B cell (primary cell): ENCODE data around the gene KCNE1. TPM values are rescaled to one million over a fixed set of nuclear protein-coding genes. Genes with fewer than 3 reads are reported as not detected.

Experiments used
- ATAC-seq: fragments of 200-7000 bp; cut with Tn5 transposase; one replicate; pipeline ENCODE4 v1.10.0; 2021; ENCODE audit warnings: low read depth, mild to moderate bottlenecking, moderate number of reproducible peaks, moderate library complexity
- CTCF ChIA-PET: fragments of 350-600 bp; sonication (Branson Sonifier 250); formaldehyde crosslinking; loops from one replicate; lab custom pipeline; 2021; ENCODE audit warnings: antibody characterized with exemption, inconsistent platforms; lab: Charles Lee
- POLR2A ChIA-PET: fragments of 350-600 bp; sonication (Branson Sonifier 250); formaldehyde crosslinking; loops from one replicate; lab custom pipeline; 2021; ENCODE audit warnings: antibody characterized with exemption; lab: Charles Lee
- DNase-seq: peaks from one replicate; pipeline ENCODE4 v3.0.0; 2013
- H2AFZ ChIP-seq: 2 replicates; pipeline ENCODE4 v1.6.1; 2012; ENCODE audit warnings: mild to moderate bottlenecking, low read depth, low read length; ENCODE audit not compliant: insufficient read depth, poor library complexity, severe bottlenecking
- H3K27ac ChIP-seq, 2 donors: 1 replicate in 1 of 2; 2 replicates in 1 of 2; pipeline ENCODE4 v1.5.1; 2012 to 2013; ENCODE audit warnings: low read length in 2 of 2, mild to moderate bottlenecking in 2 of 2, moderate library complexity in 1 of 2
- H3K27me3 ChIP-seq, 4 experiments: fragments of 200-600 bp in 1 of 4; sonication (generic) in 1 of 4; replicated peaks in 1 of 4; 1 replicate in 2 of 4; 2 replicates in 2 of 4; pipeline versions ENCODE4 v1.6.1 to v1.7.0; 2013 to 2016; ENCODE audit warnings: low read length in 3 of 4, mild to moderate bottlenecking in 2 of 4, mixed read lengths in 1 of 4, moderate library complexity in 1 of 4; ENCODE audit not compliant: insufficient read depth in 4 of 4, control insufficient read depth in 3 of 4; ENCODE audit errors: control extremely low read depth in 1 of 4
- H3K36me3 ChIP-seq, 2 experiments: replicated peaks in 1 of 2; 1 replicate in 1 of 2; 2 replicates in 1 of 2; pipeline versions ENCODE4 v1.6.1 to v1.7.1; 2013; ENCODE audit warnings: low read length in 1 of 2; ENCODE audit not compliant: insufficient read depth in 2 of 2, control insufficient read depth in 1 of 2; ENCODE audit errors: control extremely low read depth in 1 of 2, extremely low read depth in 1 of 2
- H3K4me1 ChIP-seq, 2 donors: fragments of 200-600 bp in 1 of 2; sonication (generic) in 1 of 2; 1 replicate in 1 of 2; 2 replicates in 1 of 2; pipeline versions ENCODE4 v1.5.1 to v1.6.1; 2013 to 2017; ENCODE audit warnings: low read length in 2 of 2; ENCODE audit not compliant: control insufficient read depth in 2 of 2, insufficient read depth in 2 of 2
- H3K4me2 ChIP-seq: replicated peaks from 2 replicates; pipeline ENCODE3; 2012; ENCODE audit warnings: mild to moderate bottlenecking, low read depth, low read length; ENCODE audit not compliant: poor library complexity, severe bottlenecking
- H3K4me3 ChIP-seq, 5 experiments: fragments of 200-600 bp in 1 of 5; sonication (generic) in 1 of 5; 1 replicate in 3 of 5; 2 replicates in 2 of 5; pipeline versions ENCODE4 v1.5.1 to v1.7.0; 2011 to 2016; ENCODE audit warnings: low read length in 4 of 5, mild to moderate bottlenecking in 4 of 5, low read depth in 2 of 5, control low read depth in 1 of 5, moderate library complexity in 1 of 5; ENCODE audit not compliant: insufficient read depth in 1 of 5; ENCODE audit errors: control extremely low read depth in 1 of 5, extremely low read depth in 1 of 5
- H3K79me2 ChIP-seq: fragments of 200-600 bp; sonication (generic); one replicate; pipeline ENCODE4 v1.6.0; 2016; ENCODE audit warnings: low read length; ENCODE audit not compliant: control insufficient read depth, insufficient read depth
- H3K9ac ChIP-seq: fragments of 200-600 bp; sonication (generic); 2 replicates; pipeline ENCODE4 v1.6.1; 2017; ENCODE audit warnings: mild to moderate bottlenecking, low read length, moderate library complexity
- H3K9me3 ChIP-seq, 3 donors: one replicate each; pipeline versions ENCODE4 v1.6.1 to v1.7.1; 2013; ENCODE audit warnings: low read length in 2 of 3; ENCODE audit not compliant: control insufficient read depth in 2 of 3, insufficient read depth in 1 of 3; ENCODE audit errors: control extremely low read depth in 1 of 3
- H4K20me1 ChIP-seq: 2 replicates; pipeline ENCODE4 v1.6.0; 2012; ENCODE audit warnings: mild to moderate bottlenecking, low read length; ENCODE audit not compliant: insufficient read depth, control insufficient read depth, poor library complexity, severe bottlenecking
- H3K27ac Mint-ChIP-seq: one replicate; pipeline ENCODE4 v1.8.0; 2021; ENCODE audit warnings: mixed read lengths
- H3K27me3 Mint-ChIP-seq: one replicate; pipeline ENCODE4 v1.8.0; 2021; ENCODE audit warnings: mixed read lengths
- H3K4me1 Mint-ChIP-seq: one replicate; pipeline ENCODE4 v1.8.0; 2021; ENCODE audit warnings: mixed read lengths
- H3K4me3 Mint-ChIP-seq: one replicate; pipeline ENCODE4 v1.8.0; 2021; ENCODE audit warnings: mixed read lengths
- H3K9me3 Mint-ChIP-seq: one replicate; pipeline ENCODE4 v1.8.0; 2022; ENCODE audit warnings: mixed read lengths; ENCODE audit not compliant: insufficient read depth
- CTCF ChIP-seq: fragments of 200-600 bp; IDR thresholded peaks from one replicate; pipeline ENCODE4 v1.8.0; 2022; ENCODE audit warnings: antibody characterized with exemption, mild to moderate bottlenecking
- EZH2 ChIP-seq: IDR thresholded peaks from 2 replicates; pipeline ENCODE4 v1.6.1; 2012; ENCODE audit warnings: borderline replicate concordance, low read depth, mild to moderate bottlenecking, moderate library complexity, low read length; ENCODE audit not compliant: insufficient read depth, poor library complexity, severe bottlenecking
- WGBS: methylation state at CpG from one replicate; pipeline ENCODE4 v1.1.5; 2013; ENCODE audit warnings: missing lambda C conversion rate; ENCODE audit not compliant: insufficient coverage; 5-methylcytosine and 5-hydroxymethylcytosine counted together
- intact Hi-C: fragments of 100-400 bp; cut with micrococcal nuclease; formaldehyde crosslinking; loops from one replicate; pipeline ENCODE4 v1.10.0; 2022
- polyA minus RNA-seq: library from RNA; depleted of rRNA, polyadenylated mRNA; stranded (reverse); fragments of >200 nt; gene quantifications from 2 replicates; pipeline ENCODE4 v1.2.3, GENCODE V29; 2012
- polyA plus RNA-seq: library from polyadenylated mRNA; depleted of rRNA; stranded (reverse); fragments of >200 nt; gene quantifications from 2 replicates; pipeline ENCODE4 v1.2.3, GENCODE V29; 2012
- total RNA-seq, 2 donors: library from RNA; stranded (reverse); fragments of 120-200 nt in 1 of 2; gene quantifications; 1 replicate in 1 of 2; 2 replicates in 1 of 2; pipeline versions ENCODE4 v1.2.3 to v1.2.4, GENCODE V29; 2013 to 2022

Gene KCNE1
- total RNA-seq, result 0.17 and 0.34 TPM in 2 replicates
- 0.23 TPM for total RNA-seq (2013)
- polyA plus RNA-seq, result 0.10 TPM in 1 of 2 replicates, not detected in the other
- 0.29 TPM in 1 of 2 replicates, not detected in the other for polyA minus RNA-seq

GRCh38 chr21:34511787-34512455 is at the start of gene KCNE1:
KCNE1 (minus strand) TSS chr21:34512210; CDS start chr21:34449634, 62,576 bp downstream.
- no peaks in the 10 kb centered on the region for H3K36me3 ChIP-seq
- WGBS, result 94% methylated on average over 10 of the region's 14 CpGs
- no peak within 1 kb of the TSS for H3K9ac ChIP-seq
- no peak within 1 kb of the TSS for H3K4me2 ChIP-seq
- ATAC-seq, result no peak
- Mint-ChIP-seq H3K27me3 (no peaks in the 10 kb centered on the region), H3K27ac (no peak within 1 kb of the TSS), H3K4me1 (no peaks in the 10 kb centered on the region), H3K4me3 (no peak within 1 kb of the TSS), H3K9me3 (no peaks in the 10 kb centered on the region)
- H3K4me3 ChIP-seq, result peak within 1 kb of the TSS in 1 of 5 experiments; percentile 60
- no peaks in the 10 kb centered on the region for H4K20me1 ChIP-seq
- H3K4me1 ChIP-seq, result no peaks in the 10 kb centered on the region
- no peaks in the 10 kb centered on the region for H3K79me2 ChIP-seq
- no peak for DNase-seq
- H3K27me3 ChIP-seq, result no peaks in the 10 kb centered on the region
- no peaks in the 10 kb centered on the region for H3K9me3 ChIP-seq
- no peak within 1 kb of the TSS for H3K27ac ChIP-seq
- ChIA-PET POLR2A (no interaction called here), CTCF (no interaction called here)
- no peak for TF ChIP-seq EZH2
- TF ChIP-seq CTCF, result no peak
- no peak within 1 kb of the TSS for H2AFZ ChIP-seq
- intact Hi-C loops, result no loop called here

- no peak overlapping the region for H3K4me2 ChIP-seq
- no peak overlapping the region for H3K27ac ChIP-seq
- intact Hi-C loops, result no loop called here
- Mint-ChIP-seq H3K27ac (no peak overlapping the region), H3K4me1 (peaks cover 12% of the 10 kb centered on the region), H3K27me3 (peaks cover 4% of the 10 kb centered on the region), H3K4me3 (no peak overlapping the region), H3K9me3 (peaks cover 2% of the 10 kb centered on the region)
- no peaks in the 10 kb centered on the region for H3K27me3 ChIP-seq
- POLR2A ChIA-PET, result no interaction called here
- DNase-seq (no peak), ATAC-seq (no peak)
- H3K36me3 ChIP-seq, result no peaks in the 10 kb centered on the region
- CTCF ChIA-PET, result no interaction called here
- H2AFZ ChIP-seq, result no peak overlapping the region
- peaks cover 0 to 8% (median 3%) of the 10 kb centered on the region in 3 donors for H3K9me3 ChIP-seq
- H3K9ac ChIP-seq, result no peak overlapping the region
- no peaks in the 10 kb centered on the region for H4K20me1 ChIP-seq
- no peaks in the 10 kb centered on the region for H3K79me2 ChIP-seq
- H3K4me3 ChIP-seq, result no peak overlapping the region
- no peak for TF ChIP-seq CTCF
- no peak for TF ChIP-seq EZH2
- H3K4me1 ChIP-seq, result peaks cover 0 to 10% of the 10 kb centered on the region in 2 donors
- WGBS, result 95% methylated on average over 7 of the region's 7 CpGs
These were observed 49.8 kb upstream of the KCNE1 start for GRCh38 chr21:34561806-34562205.
